A673 (cell line): ENCODE results near the gene FAM20B. TPM values are rescaled to one million over a fixed set of nuclear protein-coding genes. Genes with fewer than 3 reads are reported as not detected.
A peak's percentile ranks its signal among the peaks of the same experiment; 100 is the strongest.

Source experiments
- BruUV-seq: library from RNA; stranded (reverse); fragments of 400-500 nt; replicated peaks from 2 replicates; lab custom pipeline; 2021; lab: Mats Ljungman, UMichigan
- CTCF ChIA-PET: fragments of 300-600 bp; sonication (Branson Sonifier 250); formaldehyde crosslinking; loops from one replicate; lab custom pipeline; 2022; ENCODE audit warnings: antibody characterized with exemption; lab: Charles Lee
- POLR2A ChIA-PET: fragments of 300-600 bp; sonication (Branson Sonifier 250); formaldehyde crosslinking; loops from one replicate; lab custom pipeline; 2022; ENCODE audit warnings: antibody characterized with exemption; ENCODE audit not compliant: low non-redundant PET; lab: Charles Lee
- DNase-seq: peaks from one replicate; pipeline ENCODE4 v3.0.0-alpha.2; 2015; ENCODE audit warnings: low spot score
- H3K27ac ChIP-seq: fragments of 200-600 bp; sonication (generic); 2 replicates; pipeline ENCODE4 v1.5.1; 2016; ENCODE audit warnings: mixed run types, low read depth, mild to moderate bottlenecking, mixed read lengths, antibody characterized with exemption, low read length; ENCODE audit not compliant: poor library complexity, severe bottlenecking
- H3K27me3 ChIP-seq: fragments of 200-600 bp; sonication (generic); replicated peaks from 2 replicates; pipeline ENCODE4 v1.6.1; 2017; ENCODE audit warnings: mixed run types, low read depth, mild to moderate bottlenecking, mixed read lengths, antibody characterized with exemption, low read length; ENCODE audit not compliant: insufficient read depth, poor library complexity
- H3K36me3 ChIP-seq: fragments of 200-600 bp; sonication (generic); 2 replicates; pipeline ENCODE4 v1.6.1; 2016; ENCODE audit warnings: mixed run types, mild to moderate bottlenecking, mixed read lengths, antibody characterized with exemption, low read length; ENCODE audit not compliant: insufficient read depth, poor library complexity, severe bottlenecking
- H3K4me1 ChIP-seq: fragments of 200-600 bp; sonication (generic); 2 replicates; pipeline ENCODE4 v1.6.1; 2017; ENCODE audit warnings: mixed run types, mild to moderate bottlenecking, mixed read lengths, antibody characterized with exemption, low read length; ENCODE audit not compliant: insufficient read depth, poor library complexity, severe bottlenecking
- H3K4me3 ChIP-seq: fragments of 200-600 bp; sonication (generic); 2 replicates; pipeline ENCODE4 v1.5.1; 2016; ENCODE audit warnings: low read depth, mixed run types, mild to moderate bottlenecking, mixed read lengths, low read length; ENCODE audit not compliant: poor library complexity, severe bottlenecking
- H3K9me3 ChIP-seq: fragments of 200-600 bp; sonication (generic); 2 replicates; pipeline ENCODE4 v1.6.1; 2016; ENCODE audit warnings: mixed run types, low read depth, mild to moderate bottlenecking, mixed read lengths, antibody characterized with exemption, low read length; ENCODE audit not compliant: poor library complexity, severe bottlenecking
- CTCF ChIP-seq: fragments of 300-800, 200-600 bp; sonication (generic); conservative IDR thresholded peaks from 2 replicates; pipeline ENCODE4 v1.5.1; 2017; ENCODE audit warnings: low read depth, mild to moderate bottlenecking, antibody characterized with exemption, low read length, moderate library complexity, mixed read lengths
- EZH2 ChIP-seq: fragments of 200-600 bp; sonication (generic); IDR thresholded peaks from 2 replicates; pipeline ENCODE4 v1.6.1; 2017; ENCODE audit warnings: borderline replicate concordance, low read depth, mild to moderate bottlenecking, mixed read lengths, antibody characterized with exemption, low read length; ENCODE audit not compliant: poor library complexity, severe bottlenecking
- intact Hi-C: fragments of 100-400 bp; cut with micrococcal nuclease; formaldehyde crosslinking; loops from one replicate; pipeline ENCODE4 v1.10.0; 2022; ENCODE audit not compliant: unreplicated experiment
- total RNA-seq: library from RNA; stranded (reverse); gene quantifications from 2 replicates; pipeline ENCODE4 v1.2.3, GENCODE V29; 2021

FAM20B gene
- total RNA-seq, 1 experiment from 2014 or later, result 43.3 TPM

DNA sequence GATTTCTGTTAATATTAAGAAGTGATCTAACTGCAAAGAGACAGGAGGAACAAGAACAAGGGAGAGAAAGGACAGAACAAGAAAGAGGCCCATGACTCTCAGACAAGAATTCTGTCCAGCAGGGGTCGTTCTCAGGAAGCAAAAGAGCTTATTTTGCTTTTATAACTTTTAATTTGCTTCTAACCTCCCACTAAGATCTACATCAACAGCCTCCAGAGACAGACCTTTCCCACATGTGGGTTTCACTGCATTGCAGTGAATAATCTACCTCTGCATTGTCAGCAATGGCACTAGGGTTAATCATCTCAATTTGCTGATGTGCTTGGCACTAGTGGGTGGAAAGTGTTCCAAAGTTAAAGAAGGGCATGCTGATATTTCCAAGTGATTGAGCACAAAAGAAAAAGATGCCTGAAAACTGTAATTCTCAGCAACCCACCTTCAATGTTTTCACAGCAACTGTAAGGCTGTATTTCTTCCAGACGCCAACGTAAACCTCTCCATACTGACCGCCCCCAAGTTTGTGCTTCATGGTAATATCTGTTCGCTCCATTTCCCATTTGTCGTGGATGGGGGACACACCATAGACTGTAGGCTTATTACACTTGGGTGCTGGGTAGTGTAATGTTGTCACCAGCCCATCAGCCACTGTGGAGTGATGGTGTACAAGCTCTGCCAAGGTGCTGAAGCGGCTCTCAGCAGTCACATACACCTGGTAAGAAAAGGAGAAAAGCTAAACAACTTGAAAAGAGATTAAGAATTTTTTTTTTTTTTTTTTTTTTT, 95.7 kb downstream of the FAM20B start:
- no TSS peak for BruUV-seq
- H3K36me3 ChIP-seq, result peaks cover 26% of the 10 kb centered on the region
- H3K9me3 ChIP-seq, result no peaks in the 10 kb centered on the region

DNA sequence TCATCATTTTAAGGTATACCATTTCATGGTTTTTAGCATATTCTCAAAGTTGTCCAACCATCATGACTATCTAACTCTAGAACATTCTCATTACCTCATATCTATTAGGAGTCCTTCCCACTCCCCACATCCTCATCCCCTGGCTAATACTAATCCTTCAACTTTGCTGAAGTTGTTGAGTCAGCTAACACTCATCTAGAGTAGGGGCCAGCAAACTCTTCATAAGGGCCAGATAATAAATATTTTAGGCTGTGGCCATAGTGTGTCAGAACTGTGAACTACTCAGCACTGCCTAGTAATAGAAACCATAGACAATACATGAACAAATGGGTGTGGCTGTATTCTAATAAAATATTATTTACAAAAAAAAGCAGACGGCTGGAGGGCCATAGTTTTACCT, 99.2 kb downstream of the FAM20B start:
- intact Hi-C loops, result loop anchor here (5.0 kb wide), 2 partner anchors 52 to 242 kb away; partner anchors contain the start of gene AXDND1
- no peak for TF ChIP-seq EZH2
- TF ChIP-seq CTCF, result no peak
- Histone ChIP-seq H3K4me1 (no peaks in the 10 kb centered on the region), H3K36me3 (peaks cover 4% of the 10 kb centered on the region), H3K27ac (no peak overlapping the region), H3K27me3 (no peaks in the 10 kb centered on the region), H3K9me3 (no peaks in the 10 kb centered on the region), H3K4me3 (no peak overlapping the region)
- no peak for DNase-seq
- ChIA-PET CTCF (no interaction called here), POLR2A (no interaction called here)
- BruUV-seq, result no TSS peak

More for the DNA sequence above, 95.7 kb downstream of the FAM20B start:
- Histone ChIP-seq H3K27ac (no peak overlapping the region), H3K27me3 (no peaks in the 10 kb centered on the region), H3K4me1 (no peaks in the 10 kb centered on the region), H3K4me3 (no peak overlapping the region)
- ChIA-PET CTCF (interaction anchor here (0.6 to 1.2 kb wide), 5 partner anchors 31 to 222 kb away, joined by 3 to 4 read pairs (median 4); no protein-coding TSS in a partner anchor), POLR2A (no interaction called here)
- intact Hi-C loops, result loop anchor here (2.0 to 5.0 kb wide), 3 partner anchors 73 to 246 kb away; partner anchors contain the start of genes AXDND1 and SOAT1
- peak; percentile 68 for DNase-seq
- TF ChIP-seq CTCF (peak; percentile 76), EZH2 (no peak)

Other genes starting within 250 kb of the FAM20B start
- gene ANGPTL1, start 154.8 kb upstream of the FAM20B start, total RNA-seq, result 5.0 and 6.8 TPM in 2 replicates
- gene TOR3A, start 56.2 kb downstream of the FAM20B start, total RNA-seq, result 18.0 and 21.0 TPM in 2 replicates
- gene ABL2, start 203.8 kb downstream of the FAM20B start, total RNA-seq, result 23.6 and 27.9 TPM in 2 replicates